IMR-90 (cell line): ENCODE data around the gene CDK5RAP3. TPM values are rescaled to one million over a fixed set of nuclear protein-coding genes. Genes with fewer than 3 reads are reported as not detected.
A peak's percentile ranks its signal among the peaks of the same experiment; 100 is the strongest.

Experiments used
- CEBPB ChIP-seq: IDR thresholded peaks from 2 replicates; pipeline ENCODE4 v1.6.1; 2012; ENCODE audit warnings: low read depth, low read length, improper control_type of control experiment
- CTCF ChIP-seq: conservative IDR thresholded peaks from 2 replicates; pipeline ENCODE4 v1.5.1; 2012; ENCODE audit warnings: mild to moderate bottlenecking, low read depth, low read length, improper control_type of control experiment
- ELK1 ChIP-seq: fragments of 150-350 bp; IDR thresholded peaks from 2 replicates; pipeline ENCODE4 v1.6.1; 2016; ENCODE audit warnings: low read depth, mild to moderate bottlenecking, low read length, moderate library complexity, borderline replicate concordance
- USF2 ChIP-seq: fragments of 150-350 bp; IDR thresholded peaks from 2 replicates; pipeline ENCODE4 v1.6.1; 2017; ENCODE audit warnings: mild to moderate bottlenecking, antibody characterized with exemption, low read length, low read depth
- polyA plus RNA-seq, 3 experiments: library from polyadenylated mRNA; depleted of rRNA; stranded (reverse); fragments of >200 nt; gene quantifications; 2 replicates each; pipeline ENCODE4 v1.2.3, GENCODE V29; 2012; ENCODE audit warnings: low replicate concordance in 1 of 3
- total RNA-seq: library from RNA; depleted of rRNA; stranded (reverse); fragments of >200 nt; gene quantifications from 2 replicates; pipeline ENCODE4 v1.2.3, GENCODE V29; 2012

The CDK5RAP3 gene
- total and polyA plus RNA-seq, 2 of the 4 experiments (the other 2 are of a cell fraction): 75.3 to 153 TPM

- TF ChIP-seq CTCF (peak; percentile 99), USF2 (peak; percentile 57; the same call in 1 of the 2 replicates), ELK1 (no peak), CEBPB (peak; percentile 77)
Measured at GRCh38 chr17:47970725-47971499, at the start of gene CDK5RAP3 (continued).
